Thyroid gland (tissue), 4 donors: ENCODE results near the gene RARG. TPM values are rescaled to one million over a fixed set of nuclear protein-coding genes. Genes with fewer than 3 reads are reported as not detected.

Experiments used
- DNase-seq, 2 donors: peaks; one replicate each; pipeline ENCODE4 v3.0.0-alpha.2; 2019
- H3K27ac ChIP-seq, 3 donors: fragments of 200-600 bp; sonication (generic); 1 replicate in 2 of 3; 2 replicates in 1 of 3; pipeline ENCODE4 v1.5.1; 2016 to 2019; ENCODE audit warnings: mild to moderate bottlenecking in 1 of 3, moderate library complexity in 1 of 3
- H3K27me3 ChIP-seq: fragments of 200-600 bp; sonication (generic); one replicate; pipeline ENCODE4 v1.5.1; 2019
- H3K36me3 ChIP-seq, 2 donors: fragments of 200-600 bp; sonication (generic); one replicate each; pipeline ENCODE4 v1.5.1; 2016 to 2019
- H3K4me1 ChIP-seq, 2 donors: fragments of 200-600 bp; sonication (generic); one replicate each; pipeline ENCODE4 v1.5.1; 2017 to 2019
- H3K4me3 ChIP-seq, 3 donors: fragments of 200-600 bp; sonication (generic); replicated peaks in 1 of 3; 1 replicate in 2 of 3; 2 replicates in 1 of 3; pipeline ENCODE4 v1.5.1; 2016; ENCODE audit warnings: mild to moderate bottlenecking in 1 of 3
- H3K9me3 ChIP-seq: fragments of 200-600 bp; sonication (generic); one replicate; pipeline ENCODE4 v1.5.1; 2017
- CTCF ChIP-seq, 6 experiments: fragments of 200-600 bp in 3 of 6; fragments of 450-650 bp in 3 of 6; sonication (generic) in 3 of 6; IDR thresholded peaks; one replicate each; pipeline ENCODE4 v1.5.1; 2016 to 2019; ENCODE audit warnings: antibody characterized with exemption in 6 of 6, mild to moderate bottlenecking in 2 of 6, inconsistent platforms in 1 of 6, moderate library complexity in 1 of 6
- POLR2A ChIP-seq, 2 donors: fragments of 450-650 bp; IDR thresholded peaks; one replicate each; pipeline ENCODE4 v1.6.1; 2017; ENCODE audit warnings: antibody characterized with exemption in 2 of 2, mild to moderate bottlenecking in 2 of 2, moderate library complexity in 1 of 2
- whole genome bisulfite sequencing, 2 donors: methylation state at CpG; one replicate each; pipeline ENCODE4 v1.1.5; 2017; 5-methylcytosine and 5-hydroxymethylcytosine counted together
- intact Hi-C: fragments of 100-400 bp; cut with DNase I; formaldehyde crosslinking; loops from one replicate; pipeline ENCODE4 v1.15.1; 2023
- total RNA-seq, 4 donors: library from RNA; depleted of rRNA; stranded (reverse); fragments of >200 nt; gene quantifications; one replicate each; pipeline ENCODE4 v1.2.3, GENCODE V29; 2016

RARG gene
- total RNA-seq, 4 donors from 2014 or later = 13.6 to 27.7 (median 23.8) TPM

DNA sequence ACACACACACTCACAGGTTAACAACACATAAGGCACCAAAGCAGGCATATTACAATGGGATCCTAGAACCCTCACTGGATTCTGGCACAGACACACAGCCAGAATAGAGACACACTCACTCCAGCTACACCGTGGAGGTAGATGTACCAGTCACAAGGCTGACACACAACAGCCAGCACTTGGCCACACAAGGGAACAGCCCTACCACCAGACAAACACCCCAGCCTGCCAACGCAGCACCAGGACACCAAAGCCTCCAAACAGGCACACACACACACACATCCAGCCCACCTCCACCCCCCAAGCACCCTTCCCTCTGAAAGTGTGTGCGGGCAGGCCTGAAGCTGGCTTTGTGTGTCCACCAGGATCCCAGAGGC is 14.1 kb downstream of the RARG start:
- Histone ChIP-seq H3K36me3 (peaks cover 15 to 18% of the 10 kb centered on the region in 2 donors), H3K4me3 (peak overlapping the region in 1 of 3 donors; percentile 60), H3K27me3 (no peaks in the 10 kb centered on the region), H3K9me3 (no peaks in the 10 kb centered on the region), H3K4me1 (peaks cover 18 to 53% of the 10 kb centered on the region in 2 donors), H3K27ac (peak overlapping the region; percentile 50 to 98 (median 71))
- no peak for TF ChIP-seq CTCF (IDR thresholded peaks at IDR 0.05)
- no peak for TF ChIP-seq POLR2A (IDR thresholded peaks at IDR 0.05)
- WGBS, 2 donors = 65 to 66% methylated on average over 2 to 3 of the region's 3 CpGs
- intact Hi-C loops = no loop called here
- no peak for DNase-seq

GRCh38 chr12:53217051-53217930 is 14.7 kb downstream of the RARG start:
- DNase-seq = peak in 1 of 2 donors; percentile 27
- intact Hi-C loops = no loop called here
- Histone ChIP-seq H3K36me3 (peaks cover 20 to 22% of the 10 kb centered on the region in 2 donors), H3K4me1 (peaks cover 12 to 46% of the 10 kb centered on the region in 2 donors), H3K27me3 (no peaks in the 10 kb centered on the region), H3K27ac (peak overlapping the region; percentile 50 to 98 (median 71)), H3K4me3 (no peak overlapping the region), H3K9me3 (no peaks in the 10 kb centered on the region)
- TF ChIP-seq CTCF (IDR thresholded peaks at IDR 0.05) = no peak
- no peak for TF ChIP-seq POLR2A (IDR thresholded peaks at IDR 0.05)
- 69 to 70% methylated on average over 13 to 19 of the region's 19 CpGs for WGBS, 2 donors

DNA sequence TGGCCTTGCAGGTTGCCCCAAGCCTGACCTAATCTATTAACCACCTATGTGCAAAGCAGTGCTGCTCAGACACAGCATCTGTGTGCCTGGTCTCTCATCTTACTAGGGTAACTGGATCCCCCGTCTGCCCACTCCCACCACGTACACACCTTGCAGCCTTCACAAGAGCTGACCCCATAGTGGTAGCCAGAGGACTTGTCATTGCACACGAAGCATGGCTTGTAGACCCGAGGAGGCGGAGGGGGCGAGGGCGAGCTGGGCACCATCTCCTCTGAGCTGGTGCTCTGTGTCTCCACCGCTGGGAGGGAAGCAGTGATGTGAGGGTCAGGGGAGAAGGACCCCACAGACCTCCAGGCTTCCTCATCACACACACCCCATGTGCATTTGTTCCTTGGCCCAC is 16.5 kb downstream of the RARG start:
- peak overlapping the region in 2 of 3 donors; percentile 7 to 56 for H3K27ac ChIP-seq
- intact Hi-C loops = no loop called here
- no peak for TF ChIP-seq CTCF (IDR thresholded peaks at IDR 0.05)
- no peak for TF ChIP-seq POLR2A (IDR thresholded peaks at IDR 0.05)
- H3K4me1 ChIP-seq = peaks cover 6 to 38% of the 10 kb centered on the region in 2 donors
- WGBS, 2 donors = 84 to 91% methylated on average over 8 of the region's 8 CpGs
- no peak for DNase-seq
- no peaks in the 10 kb centered on the region for H3K9me3 ChIP-seq
- H3K4me3 ChIP-seq = no peak overlapping the region
- H3K36me3 ChIP-seq = peaks cover 36 to 40% of the 10 kb centered on the region in 2 donors
- H3K27me3 ChIP-seq = no peaks in the 10 kb centered on the region

- 66 to 75% methylated on average over 12 of the region's 12 CpGs for WGBS, 2 donors
- intact Hi-C loops = loop anchor here (5.0 kb wide), 1 partner anchor 37 kb away; a partner anchor contains a TSS
- no peaks in the 10 kb centered on the region for H3K27me3 ChIP-seq
- H3K27ac ChIP-seq = peak overlapping the region in 2 of 3 donors; percentile 7 to 56
- peak in 1 of 2 donors; percentile 39 for DNase-seq
- TF ChIP-seq POLR2A (IDR thresholded peaks at IDR 0.05) (no peak), CTCF (IDR thresholded peaks at IDR 0.05) (no peak)
- no peak overlapping the region for H3K4me3 ChIP-seq
- H3K4me1 ChIP-seq = peaks cover 6 to 38% of the 10 kb centered on the region in 2 donors
- no peaks in the 10 kb centered on the region for H3K9me3 ChIP-seq
- peaks cover 42 to 43% of the 10 kb centered on the region in 2 donors for H3K36me3 ChIP-seq
Observed at GRCh38 chr12:53214687-53215455, 17.1 kb downstream of the RARG start.
